Memory B cell (primary cell): ENCODE measurements around the gene PTPRN2.

Experiments
- ATAC-seq: fragments of 150-1000 bp; cut with Tn5 transposase; 2 replicates; pipeline ENCODE4 v1.10.0; 2021; ENCODE audit warnings: low read depth, mild to moderate bottlenecking, moderate library complexity
- DNase-seq, 2 donors: peaks; one replicate each; pipeline ENCODE4 v3.0.0; 2022; ENCODE audit warnings: low spot score in 2 of 2
- H3K27ac Mint-ChIP-seq: one replicate; pipeline ENCODE4 v1.8.0; 2022; ENCODE audit warnings: mild to moderate bottlenecking, moderate library complexity, mixed read lengths
- H3K27me3 Mint-ChIP-seq: one replicate; pipeline ENCODE4 v1.8.0; 2022; ENCODE audit warnings: mixed read lengths
- H3K36me3 Mint-ChIP-seq: one replicate; pipeline ENCODE4 v1.8.0; 2022; ENCODE audit warnings: mild to moderate bottlenecking, mixed read lengths
- H3K4me1 Mint-ChIP-seq: one replicate; pipeline ENCODE4 v1.8.0; 2022; ENCODE audit warnings: mixed read lengths
- H3K4me3 Mint-ChIP-seq: one replicate; pipeline ENCODE4 v1.8.0; 2022; ENCODE audit warnings: mild to moderate bottlenecking, moderate library complexity, mixed read lengths
- H3K9me3 Mint-ChIP-seq: one replicate; pipeline ENCODE4 v1.8.0; 2022; ENCODE audit warnings: mixed read lengths

PTPRN2 gene

DNA sequence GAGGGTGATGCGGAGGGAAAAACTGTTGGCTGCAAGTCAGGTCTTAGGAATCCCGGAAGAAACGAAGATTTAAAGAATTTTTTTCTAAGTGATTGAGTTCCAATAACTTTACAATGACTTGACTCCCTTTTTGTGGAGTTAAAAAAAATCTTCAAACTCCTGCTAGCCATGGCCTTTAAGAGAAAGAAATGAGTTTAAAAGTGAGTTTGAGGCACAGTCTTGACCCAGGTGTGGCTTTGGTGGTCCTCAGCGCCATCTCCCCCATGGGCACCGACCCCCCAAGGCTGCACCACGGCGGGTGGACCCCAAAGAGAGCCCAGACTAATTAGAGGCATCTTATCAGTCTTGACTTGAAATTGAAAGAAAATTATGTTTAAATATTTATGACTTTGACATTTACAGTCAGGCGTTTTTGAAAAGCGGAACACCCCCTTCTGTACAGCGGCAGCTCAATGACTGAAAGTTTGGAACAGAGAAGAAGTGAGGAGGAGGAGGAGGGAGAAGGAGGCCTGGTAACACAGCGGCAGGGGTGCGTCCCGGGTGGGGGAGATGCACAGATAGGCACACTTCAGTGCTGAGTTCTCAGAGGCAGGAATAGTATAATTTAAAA is 901.2 kb downstream of the PTPRN2 start:
- ATAC-seq (no peak), DNase-seq (no peak)
- Mint-ChIP-seq H3K36me3 (no peaks in the 10 kb centered on the region), H3K4me1 (peaks cover 2% of the 10 kb centered on the region), H3K27ac (no peak overlapping the region), H3K27me3 (peaks cover 12% of the 10 kb centered on the region), H3K9me3 (no peaks in the 10 kb centered on the region), H3K4me3 (no peak overlapping the region)

DNA sequence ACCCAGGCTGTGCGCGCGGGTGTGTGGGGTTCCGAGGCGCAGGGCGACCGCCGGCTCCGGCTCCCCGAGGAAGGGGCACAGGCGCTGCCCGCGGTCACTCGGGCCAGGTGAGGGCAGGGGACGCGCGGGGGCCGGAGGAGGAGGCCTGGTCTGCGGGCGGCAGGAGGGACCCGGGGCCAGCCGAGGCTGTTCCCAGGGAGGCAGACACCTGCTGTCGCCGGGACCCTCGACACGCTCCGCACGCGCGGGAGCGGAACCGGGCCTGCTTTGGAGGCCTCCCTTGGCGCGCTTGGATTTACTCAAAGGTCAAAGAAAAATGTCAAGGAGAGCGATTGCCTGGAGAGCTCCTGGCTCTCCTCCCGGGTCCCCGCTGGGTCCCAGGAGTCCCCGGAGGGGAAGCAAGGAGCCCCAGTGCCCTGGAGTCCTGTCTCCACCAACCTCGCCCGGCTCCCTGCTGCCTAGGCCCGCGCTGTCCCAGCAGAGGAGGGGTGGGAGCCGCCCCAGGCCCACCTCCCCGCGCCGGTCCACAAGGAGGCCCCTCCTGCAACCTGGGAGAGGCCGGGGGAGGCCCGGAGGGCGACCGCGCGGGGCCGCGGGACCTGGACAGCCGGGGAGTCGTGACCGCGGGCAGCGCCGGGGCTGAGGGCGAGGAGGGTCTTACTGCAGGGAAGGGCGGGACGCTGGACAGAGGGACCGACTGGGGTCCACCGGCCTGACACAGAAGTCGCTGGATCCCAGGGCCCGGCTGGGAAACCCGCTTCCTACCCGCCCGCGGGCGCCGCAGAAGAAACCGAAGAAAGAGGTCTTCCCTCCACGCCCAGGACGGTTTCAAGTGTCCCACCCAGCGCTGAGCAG is 902.0 kb downstream of the PTPRN2 start:
- Mint-ChIP-seq H3K36me3 (no peaks in the 10 kb centered on the region), H3K4me1 (peaks cover 2% of the 10 kb centered on the region), H3K4me3 (no peak overlapping the region), H3K27ac (no peak overlapping the region), H3K9me3 (no peaks in the 10 kb centered on the region), H3K27me3 (peaks cover 10% of the 10 kb centered on the region)
- DNase-seq (no peak), ATAC-seq (no peak)

DNA sequence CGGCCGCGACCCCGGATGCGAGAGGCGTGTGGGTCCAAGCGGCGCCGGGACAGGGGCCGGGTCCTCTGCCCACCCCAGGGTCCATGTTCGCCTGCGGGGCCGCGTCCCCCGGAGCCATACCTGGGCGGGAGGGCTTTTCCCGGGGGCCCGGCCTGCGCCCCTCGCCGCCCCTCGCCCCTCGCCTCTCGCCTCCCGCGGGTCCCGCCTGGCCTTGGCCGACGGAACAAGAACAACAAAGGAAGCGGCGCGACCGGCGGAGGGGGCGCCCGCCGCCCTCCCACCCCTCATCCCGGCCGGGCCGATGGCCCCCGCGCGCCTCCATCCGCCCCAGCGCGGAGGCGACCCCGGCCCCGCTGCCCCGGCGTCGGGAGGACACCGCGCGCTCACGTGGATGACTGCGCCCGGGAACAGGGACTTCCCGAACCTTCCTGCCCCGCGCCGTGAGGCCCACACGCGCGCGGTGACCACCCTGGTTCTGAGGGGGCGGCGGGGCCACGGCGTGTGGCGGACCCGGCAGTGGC is 902.7 kb downstream of the PTPRN2 start:
- no peak overlapping the region for H3K4me3 Mint-ChIP-seq
- no peak overlapping the region for H3K27ac Mint-ChIP-seq
- peaks cover 2% of the 10 kb centered on the region for H3K4me1 Mint-ChIP-seq
- H3K9me3 Mint-ChIP-seq = no peaks in the 10 kb centered on the region
- H3K27me3 Mint-ChIP-seq = peaks cover 13% of the 10 kb centered on the region
- ATAC-seq = no peak
- DNase-seq = no peak
- no peaks in the 10 kb centered on the region for H3K36me3 Mint-ChIP-seq

GRCh38 chr7:157684157-157684908 is 903.3 kb downstream of the PTPRN2 start:
- peaks cover 13% of the 10 kb centered on the region for H3K27me3 Mint-ChIP-seq
- no peaks in the 10 kb centered on the region for H3K9me3 Mint-ChIP-seq
- no peak overlapping the region for H3K27ac Mint-ChIP-seq
- DNase-seq (no peak), ATAC-seq (no peak)
- H3K36me3 Mint-ChIP-seq = no peaks in the 10 kb centered on the region
- H3K4me1 Mint-ChIP-seq = peaks cover 2% of the 10 kb centered on the region
- no peak overlapping the region for H3K4me3 Mint-ChIP-seq

- Mint-ChIP-seq H3K36me3 (no peaks in the 10 kb centered on the region), H3K27me3 (peaks cover 13% of the 10 kb centered on the region), H3K4me3 (no peak overlapping the region), H3K4me1 (peaks cover 2% of the 10 kb centered on the region), H3K9me3 (no peaks in the 10 kb centered on the region), H3K27ac (no peak overlapping the region)
- ATAC-seq (no peak), DNase-seq (no peak)
Measured at GRCh38 chr7:157683747-157684156, 903.9 kb downstream of the PTPRN2 start.

GRCh38 chr7:157682946-157683746 is 904.5 kb downstream of the PTPRN2 start:
- Mint-ChIP-seq H3K4me1 (peaks cover 2% of the 10 kb centered on the region), H3K36me3 (no peaks in the 10 kb centered on the region), H3K9me3 (no peaks in the 10 kb centered on the region), H3K27ac (no peak overlapping the region), H3K27me3 (peaks cover 13% of the 10 kb centered on the region), H3K4me3 (no peak overlapping the region)
- no peak for ATAC-seq
- no peak for DNase-seq

GRCh38 chr7:157682064-157682945 is 905.3 kb downstream of the PTPRN2 start:
- H3K27ac Mint-ChIP-seq = no peak overlapping the region
- DNase-seq (no peak), ATAC-seq (no peak)
- peaks cover 13% of the 10 kb centered on the region for H3K27me3 Mint-ChIP-seq
- H3K36me3 Mint-ChIP-seq = no peaks in the 10 kb centered on the region
- H3K4me3 Mint-ChIP-seq = no peak overlapping the region
- peaks cover 2% of the 10 kb centered on the region for H3K4me1 Mint-ChIP-seq
- H3K9me3 Mint-ChIP-seq = no peaks in the 10 kb centered on the region

GRCh38 chr7:157679607-157680006 is 908.0 kb downstream of the PTPRN2 start:
- Mint-ChIP-seq H3K27ac (no peak overlapping the region), H3K36me3 (no peaks in the 10 kb centered on the region), H3K4me3 (no peak overlapping the region), H3K9me3 (peaks cover 2% of the 10 kb centered on the region), H3K27me3 (peaks cover 19% of the 10 kb centered on the region), H3K4me1 (peaks cover 2% of the 10 kb centered on the region)
- DNase-seq = no peak
- no peak for ATAC-seq

- peaks cover 2% of the 10 kb centered on the region for H3K9me3 Mint-ChIP-seq
- no peaks in the 10 kb centered on the region for H3K36me3 Mint-ChIP-seq
- ATAC-seq = no peak
- DNase-seq = no peak
- H3K27me3 Mint-ChIP-seq = peaks cover 14% of the 10 kb centered on the region
- peaks cover 2% of the 10 kb centered on the region for H3K4me1 Mint-ChIP-seq
- H3K4me3 Mint-ChIP-seq = no peak overlapping the region
- H3K27ac Mint-ChIP-seq = no peak overlapping the region
Measured at GRCh38 chr7:157678501-157678900, 909.1 kb downstream of the PTPRN2 start.

DNA sequence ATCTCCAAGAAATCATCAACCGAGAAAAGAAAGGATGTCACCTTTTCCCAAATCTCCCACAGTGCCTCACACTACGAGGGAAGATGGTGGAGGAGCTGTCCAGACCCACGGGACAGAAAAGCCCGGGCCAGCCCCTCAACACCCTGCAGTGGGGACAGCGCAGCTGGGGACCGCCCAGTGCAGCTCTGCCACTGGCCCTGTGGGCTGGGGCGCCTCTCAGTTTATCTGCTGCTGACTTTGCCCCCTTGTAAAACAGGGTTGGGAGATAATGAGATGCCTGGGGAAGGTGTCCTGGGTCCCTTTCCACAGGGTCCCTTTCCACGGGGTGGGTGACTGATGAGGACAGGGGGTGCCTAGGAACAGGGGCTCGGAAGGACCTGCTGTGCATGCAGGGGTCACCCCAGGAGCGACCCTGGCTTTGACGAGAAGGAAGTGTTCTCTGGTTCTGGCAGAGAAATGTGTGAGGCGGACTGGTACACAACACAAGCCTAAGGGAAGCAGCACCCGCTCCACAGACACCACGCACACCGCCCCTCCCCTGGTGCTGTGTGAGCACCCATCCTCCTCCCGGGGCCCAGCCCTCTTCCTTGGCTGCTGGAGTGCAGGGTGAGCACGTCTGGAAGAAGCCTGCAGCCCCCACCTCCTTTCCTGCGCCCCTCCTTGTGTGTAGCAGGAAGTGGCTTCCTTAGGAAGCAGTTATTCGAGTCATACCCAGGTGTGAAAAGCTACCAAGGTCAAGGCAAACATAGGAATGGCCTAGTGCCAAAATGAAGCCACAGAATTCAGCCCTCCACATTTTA is 911.0 kb downstream of the PTPRN2 start:
- Mint-ChIP-seq H3K4me3 (no peak overlapping the region), H3K27me3 (peaks cover 9% of the 10 kb centered on the region), H3K9me3 (peaks cover 2% of the 10 kb centered on the region), H3K4me1 (peaks cover 2% of the 10 kb centered on the region), H3K36me3 (no peaks in the 10 kb centered on the region), H3K27ac (no peak overlapping the region)
- DNase-seq (no peak), ATAC-seq (no peak)

DNA sequence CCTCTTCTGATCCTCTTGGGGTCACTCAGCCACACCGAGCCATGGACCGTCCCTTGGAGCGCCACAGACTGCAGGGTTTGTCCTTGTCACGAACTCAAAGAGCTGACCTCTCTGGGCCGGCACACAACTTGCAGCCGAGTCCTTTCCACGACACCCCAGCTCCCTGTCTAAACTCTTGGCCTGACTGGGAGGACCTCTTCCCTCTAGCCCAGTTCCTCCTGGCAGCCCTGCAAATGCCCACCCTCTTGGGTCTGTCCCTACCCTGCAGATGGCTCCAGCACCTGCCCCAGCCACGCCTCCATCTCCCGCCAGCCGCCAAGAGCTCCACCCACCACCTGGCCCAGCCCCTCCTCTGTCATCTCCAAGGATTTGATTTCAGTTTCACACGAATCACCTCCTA is 911.6 kb downstream of the PTPRN2 start:
- Mint-ChIP-seq H3K9me3 (peaks cover 2% of the 10 kb centered on the region), H3K4me3 (no peak overlapping the region), H3K27ac (no peak overlapping the region), H3K27me3 (peaks cover 10% of the 10 kb centered on the region), H3K4me1 (no peaks in the 10 kb centered on the region), H3K36me3 (no peaks in the 10 kb centered on the region)
- ATAC-seq (no peak), DNase-seq (no peak)

DNA sequence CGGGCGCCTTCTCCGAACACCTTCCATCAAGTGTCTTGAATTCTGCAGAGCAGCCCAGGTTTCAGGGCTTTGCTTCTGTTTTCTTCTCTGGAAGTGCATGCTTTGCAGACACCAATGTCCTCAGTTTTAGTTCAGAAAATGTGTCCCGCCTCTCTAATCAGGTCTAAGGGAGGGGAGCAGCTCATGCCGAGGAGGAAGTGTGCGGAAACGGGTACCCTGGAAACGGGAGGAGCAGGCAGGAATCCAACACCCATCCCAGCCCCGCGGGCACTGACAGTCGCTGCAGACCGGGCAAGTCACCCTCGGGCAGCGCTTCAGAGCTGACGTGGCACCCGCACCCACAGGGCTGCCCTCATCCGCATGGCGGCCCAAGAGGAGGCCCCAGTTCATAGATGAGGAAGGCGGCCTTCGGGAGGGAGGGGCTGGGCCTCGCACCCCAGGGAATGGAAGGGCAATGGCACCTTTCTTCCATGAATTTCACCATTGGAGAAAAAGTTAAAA is 912.1 kb downstream of the PTPRN2 start:
- DNase-seq = no peak
- Mint-ChIP-seq H3K9me3 (peaks cover 2% of the 10 kb centered on the region), H3K4me1 (no peaks in the 10 kb centered on the region), H3K36me3 (no peaks in the 10 kb centered on the region), H3K27me3 (peaks cover 9% of the 10 kb centered on the region), H3K27ac (no peak overlapping the region), H3K4me3 (no peak overlapping the region)
- no peak for ATAC-seq
